Lung (tissue), 12 donors: Measurements from ENCODE around the gene GNPDA1. TPM values are rescaled to one million over a fixed set of nuclear protein-coding genes. Genes with fewer than 3 reads are reported as not detected.

Source experiments
- ATAC-seq: fragments of 200-7000 bp; cut with Tn5 transposase; one replicate; pipeline ENCODE4 v1.9.1; 2020; ENCODE audit warnings: moderate number of reproducible peaks; ENCODE audit not compliant: insufficient read depth, low FRiP score
- DNase-seq, 3 donors: peaks; one replicate each; pipeline ENCODE4 v3.0.0-alpha.2; 2013 to 2017
- H3K27ac ChIP-seq, 2 donors: one replicate each; pipeline ENCODE4 v1.5.1; 2013; ENCODE audit warnings: mild to moderate bottlenecking in 2 of 2, moderate library complexity in 2 of 2, control low read depth in 1 of 2, inconsistent platforms in 1 of 2, low read depth in 1 of 2, low read length in 1 of 2
- H3K27me3 ChIP-seq, 3 donors: one replicate each; pipeline ENCODE4 v1.5.1; 2013; ENCODE audit warnings: low read length in 2 of 3; ENCODE audit not compliant: control insufficient read depth in 3 of 3, insufficient read depth in 3 of 3
- H3K36me3 ChIP-seq, 4 donors: one replicate each; pipeline ENCODE4 v1.5.1; 2013; ENCODE audit warnings: low read length in 4 of 4, mild to moderate bottlenecking in 1 of 4, moderate library complexity in 1 of 4; ENCODE audit not compliant: control insufficient read depth in 4 of 4, insufficient read depth in 4 of 4
- H3K4me1 ChIP-seq, 5 donors: one replicate each; pipeline ENCODE4 v1.5.1; 2013; ENCODE audit warnings: low read length in 5 of 5, mild to moderate bottlenecking in 2 of 5, moderate library complexity in 1 of 5; ENCODE audit not compliant: control insufficient read depth in 5 of 5, insufficient read depth in 5 of 5
- H3K4me3 ChIP-seq: one replicate; pipeline ENCODE4 v1.5.1; 2013; ENCODE audit warnings: mild to moderate bottlenecking, control low read depth, moderate library complexity
- H3K9ac ChIP-seq, 2 donors: one replicate each; pipeline ENCODE4 v1.5.1; 2013; ENCODE audit warnings: low read length in 2 of 2, control low read depth in 1 of 2; ENCODE audit not compliant: insufficient read depth in 1 of 2
- H3K9me3 ChIP-seq, 4 donors: one replicate each; pipeline ENCODE4 v1.5.1; 2013; ENCODE audit warnings: low read length in 3 of 4, mild to moderate bottlenecking in 1 of 4, moderate library complexity in 1 of 4; ENCODE audit not compliant: control insufficient read depth in 4 of 4, insufficient read depth in 3 of 4
- CTCF ChIP-seq: IDR thresholded peaks from 2 replicates; pipeline ENCODE4 v1.5.1; 2012; ENCODE audit warnings: mild to moderate bottlenecking; ENCODE audit errors: control extremely low read depth, extremely low read depth
- WGBS, 2 donors: extraction: QIAGEN DNeasy Blood & Tissue Kit; methylation state at CpG; one replicate each; pipeline ENCODE4 v1.1.7; 2013; 5-methylcytosine and 5-hydroxymethylcytosine counted together
- polyA plus RNA-seq, 2 donors: library from polyadenylated mRNA; stranded (reverse); fragments of 200-250 nt; gene quantifications; one replicate each; pipeline ENCODE4 v1.2.1, GENCODE V29; 2013
- total RNA-seq, 2 donors: library from RNA; depleted of rRNA in 1 of 2; stranded (reverse); fragments of >200 nt in 1 of 2; gene quantifications; one replicate each; pipeline ENCODE4 v1.2.1, GENCODE V29; 2014 to 2021
- donor health status: control.
- donor health status: control.
- donor health status: Bipolar disorder and iron deficiency.
- donor health status: healthy.
- donor health status: DM: yes; HTN: yes; CAD: no.

The GNPDA1 gene
- total and polyA plus RNA-seq, 4 donors: 23.3 to 51.4 (median 31.3) TPM

- Histone ChIP-seq H3K36me3 (peaks cover 14 to 24% (median 18%) of the 10 kb centered on the region in 4 donors), H3K9me3 (peaks cover 0 to 1% (median 0%) of the 10 kb centered on the region in 4 donors), H3K27me3 (no peaks in the 10 kb centered on the region), H3K9ac (no peak overlapping the region), H3K27ac (no peak overlapping the region), H3K4me3 (no peak overlapping the region), H3K4me1 (no peaks in the 10 kb centered on the region)
- no peak for TF ChIP-seq CTCF
- 63 to 71% methylated on average over 4 of the region's 4 CpGs for WGBS, 2 donors
- no peak for ATAC-seq
- DNase-seq: no peak
These were observed 18.2 kb downstream of the GNPDA1 start for GRCh38 chr5:141994511-141995136.

GRCh38 chr5:141992349-141992963 is 20.4 kb downstream of the GNPDA1 start:
- peak; percentile 66 to 83 (median 78) for DNase-seq
- Histone ChIP-seq H3K4me1 (no peaks in the 10 kb centered on the region), H3K4me3 (no peak overlapping the region), H3K9me3 (peaks cover 0 to 1% (median 0%) of the 10 kb centered on the region in 4 donors), H3K27me3 (no peaks in the 10 kb centered on the region), H3K9ac (no peak overlapping the region), H3K36me3 (peaks cover 12 to 28% (median 21%) of the 10 kb centered on the region in 4 donors), H3K27ac (no peak overlapping the region)
- peak; percentile 74 for TF ChIP-seq CTCF
- WGBS, 2 donors: 11 to 19% methylated on average over 2 of the region's 2 CpGs
- ATAC-seq: no peak

- no peaks in the 10 kb centered on the region for H3K27me3 ChIP-seq
- TF ChIP-seq CTCF: no peak
- ATAC-seq: no peak
- no peaks in the 10 kb centered on the region for H3K9me3 ChIP-seq
- WGBS, 2 donors: 0 to 2% methylated on average over 1 of the region's 1 CpG
- peaks cover 16 to 41% (median 34%) of the 10 kb centered on the region in 4 donors for H3K36me3 ChIP-seq
- H3K27ac ChIP-seq: no peak overlapping the region
- no peak overlapping the region for H3K9ac ChIP-seq
- no peak for DNase-seq
- no peaks in the 10 kb centered on the region for H3K4me1 ChIP-seq
- H3K4me3 ChIP-seq: no peak overlapping the region
These were observed 23.1 kb downstream of the GNPDA1 start for GRCh38 chr5:141989720-141990119.

- H3K4me3 ChIP-seq: no peak overlapping the region
- no peaks in the 10 kb centered on the region for H3K27me3 ChIP-seq
- H3K4me1 ChIP-seq: no peaks in the 10 kb centered on the region
- no peaks in the 10 kb centered on the region for H3K9me3 ChIP-seq
- H3K27ac ChIP-seq: no peak overlapping the region
- no peak for ATAC-seq
- no peak for DNase-seq
- H3K9ac ChIP-seq: no peak overlapping the region
- no peak for TF ChIP-seq CTCF
- H3K36me3 ChIP-seq: peaks cover 18 to 53% (median 25%) of the 10 kb centered on the region in 4 donors
These were observed 26.8 kb downstream of the GNPDA1 start for GRCh38 chr5:141986072-141986471.
